Cerebellar nuclear complex (tissue), 1 donor: Measurements from ENCODE around the gene ADAMTS4.
"Not testable (repeated sequence)": the region's sequence is repeated elsewhere in the genome, so short reads cannot be mapped to it uniquely, and the experiment has no call there.

Source experiments
- DNase-seq, 2 experiments: peaks; one replicate each; lab custom pipeline; 2025; lab: John Stamatoyannopoulos, UW

Gene ADAMTS4, protein sequence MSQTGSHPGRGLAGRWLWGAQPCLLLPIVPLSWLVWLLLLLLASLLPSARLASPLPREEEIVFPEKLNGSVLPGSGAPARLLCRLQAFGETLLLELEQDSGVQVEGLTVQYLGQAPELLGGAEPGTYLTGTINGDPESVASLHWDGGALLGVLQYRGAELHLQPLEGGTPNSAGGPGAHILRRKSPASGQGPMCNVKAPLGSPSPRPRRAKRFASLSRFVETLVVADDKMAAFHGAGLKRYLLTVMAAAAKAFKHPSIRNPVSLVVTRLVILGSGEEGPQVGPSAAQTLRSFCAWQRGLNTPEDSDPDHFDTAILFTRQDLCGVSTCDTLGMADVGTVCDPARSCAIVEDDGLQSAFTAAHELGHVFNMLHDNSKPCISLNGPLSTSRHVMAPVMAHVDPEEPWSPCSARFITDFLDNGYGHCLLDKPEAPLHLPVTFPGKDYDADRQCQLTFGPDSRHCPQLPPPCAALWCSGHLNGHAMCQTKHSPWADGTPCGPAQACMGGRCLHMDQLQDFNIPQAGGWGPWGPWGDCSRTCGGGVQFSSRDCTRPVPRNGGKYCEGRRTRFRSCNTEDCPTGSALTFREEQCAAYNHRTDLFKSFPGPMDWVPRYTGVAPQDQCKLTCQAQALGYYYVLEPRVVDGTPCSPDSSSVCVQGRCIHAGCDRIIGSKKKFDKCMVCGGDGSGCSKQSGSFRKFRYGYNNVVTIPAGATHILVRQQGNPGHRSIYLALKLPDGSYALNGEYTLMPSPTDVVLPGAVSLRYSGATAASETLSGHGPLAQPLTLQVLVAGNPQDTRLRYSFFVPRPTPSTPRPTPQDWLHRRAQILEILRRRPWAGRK

GRCh38 chr1:161198897-161199431 lies at the start of gene ADAMTS4:
Gene ADAMTS4 (minus strand): TSS chr1:161199054. CDS start chr1:161198627, 427 bp downstream.
- DNase-seq = no peak

GRCh38 chr1:161244888-161245287 lies 46.0 kb upstream of the ADAMTS4 start:
- DNase-seq = no peak

GRCh38 chr1:161242313-161242712 lies 43.5 kb upstream of the ADAMTS4 start:
- no peak for DNase-seq

DNA sequence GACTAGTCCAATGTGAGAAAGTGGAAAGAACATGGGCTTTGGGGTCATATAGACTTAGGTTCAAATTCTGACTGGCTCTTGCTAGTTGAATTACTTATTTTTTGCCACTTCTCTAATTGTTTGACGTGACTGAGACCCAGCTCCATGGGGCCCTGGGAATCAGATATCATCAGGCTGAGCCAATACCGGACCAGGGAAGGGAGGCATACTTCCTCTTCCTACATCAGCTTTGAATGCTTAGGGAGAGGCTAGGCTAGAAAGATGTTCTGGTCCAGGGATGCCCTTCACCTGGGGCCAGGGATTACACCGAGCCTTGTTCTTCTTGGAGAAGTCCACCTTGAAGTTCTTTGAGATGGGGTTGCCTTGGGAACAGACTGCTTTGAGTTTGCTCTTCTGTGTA lies 42.8 kb upstream of the ADAMTS4 start:
- no peak for DNase-seq

DNA sequence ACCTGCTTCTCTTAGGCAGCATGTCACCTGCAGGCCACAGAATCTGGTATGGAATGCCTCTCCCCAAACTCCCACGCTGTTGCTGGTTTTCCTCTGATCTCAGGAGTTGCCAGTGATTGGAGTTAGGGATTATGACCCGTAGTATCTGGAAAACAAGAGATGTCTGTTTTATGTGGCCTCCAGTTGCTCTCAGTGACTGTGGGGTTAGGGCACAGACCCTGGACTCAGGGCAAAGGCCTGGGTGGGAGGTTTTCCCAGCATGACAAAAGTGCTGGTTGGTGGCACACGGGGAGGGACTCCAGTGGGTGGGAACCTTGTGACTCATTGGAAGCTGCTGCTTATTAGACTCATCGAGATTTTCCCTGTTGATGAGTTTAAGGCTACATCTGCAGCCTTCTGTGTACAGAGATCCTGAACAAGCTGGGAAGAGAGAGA lies 39.2 kb upstream of the ADAMTS4 start, which contains the start of gene NR1I3:
NR1I3 (minus strand) TSS at position 165 of the 435 bp plus-strand sequence. CDS start 1,638 bp downstream, outside the sequence.
- DNase-seq = no peak

DNA sequence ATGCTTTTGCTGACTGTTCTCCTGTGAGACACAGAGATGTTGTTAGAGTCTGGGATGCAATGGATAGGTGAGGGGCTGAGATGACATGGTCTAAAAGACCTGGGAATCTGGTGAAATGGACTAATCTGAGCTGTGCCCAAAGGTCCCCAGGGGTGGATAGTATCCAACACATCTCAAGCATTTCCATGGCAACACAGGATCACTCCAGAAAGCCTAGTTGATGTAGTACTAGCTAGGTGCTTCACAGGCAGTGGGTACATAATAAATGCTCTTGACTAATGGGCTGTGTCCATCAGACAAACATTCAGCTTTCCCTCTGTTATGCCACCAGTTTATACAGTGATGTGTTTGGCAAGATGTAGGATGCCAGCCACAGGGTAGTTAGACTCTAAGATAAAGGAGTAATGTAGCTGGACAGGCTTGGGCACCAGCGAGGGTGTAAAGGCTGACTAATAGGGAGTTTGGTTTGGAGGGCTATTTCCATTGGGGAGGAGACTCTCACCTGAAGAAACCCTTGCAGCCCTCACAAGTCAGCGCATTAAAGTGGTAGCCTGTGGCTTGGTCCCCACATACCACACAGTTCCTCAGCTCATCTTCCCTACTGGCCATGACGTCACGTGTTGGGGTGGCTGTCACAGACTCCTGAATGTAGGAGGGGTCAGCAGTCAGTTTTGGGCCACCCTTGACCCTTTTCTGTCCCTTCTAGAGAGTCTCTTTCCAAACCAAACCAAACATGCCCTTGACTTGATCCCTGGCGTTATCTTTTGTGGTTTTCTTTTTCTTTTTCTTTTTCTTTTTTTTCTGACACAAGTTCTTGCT lies 37.3 kb upstream of the ADAMTS4 start:
- DNase-seq = no peak

- DNase-seq = no peak
Measured at GRCh38 chr1:161233102-161233501, 34.2 kb upstream of the ADAMTS4 start.

GRCh38 chr1:161230762-161231161 lies 31.9 kb upstream of the ADAMTS4 start:
- DNase-seq = no peak

DNA sequence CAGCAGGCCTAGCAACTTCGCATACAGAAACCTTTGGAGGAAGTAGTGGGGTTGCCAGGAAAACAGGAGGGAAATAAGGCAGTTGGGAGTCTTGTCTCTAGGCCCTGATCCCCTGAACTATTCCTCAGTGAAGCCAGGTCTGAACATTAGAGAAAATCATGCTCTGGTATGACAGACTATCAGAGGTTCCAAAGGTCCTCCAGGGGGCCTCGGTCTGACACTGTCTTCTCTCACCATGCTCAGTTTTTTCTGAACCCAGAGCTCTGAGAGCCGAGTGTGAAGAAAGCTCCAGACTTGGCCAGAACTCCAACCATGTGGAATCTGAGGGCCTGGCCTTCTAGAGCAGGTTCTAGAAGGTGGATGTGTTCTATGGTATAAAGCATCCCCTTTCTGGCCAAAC lies 31.0 kb upstream of the ADAMTS4 start:
- no peak for DNase-seq

DNA sequence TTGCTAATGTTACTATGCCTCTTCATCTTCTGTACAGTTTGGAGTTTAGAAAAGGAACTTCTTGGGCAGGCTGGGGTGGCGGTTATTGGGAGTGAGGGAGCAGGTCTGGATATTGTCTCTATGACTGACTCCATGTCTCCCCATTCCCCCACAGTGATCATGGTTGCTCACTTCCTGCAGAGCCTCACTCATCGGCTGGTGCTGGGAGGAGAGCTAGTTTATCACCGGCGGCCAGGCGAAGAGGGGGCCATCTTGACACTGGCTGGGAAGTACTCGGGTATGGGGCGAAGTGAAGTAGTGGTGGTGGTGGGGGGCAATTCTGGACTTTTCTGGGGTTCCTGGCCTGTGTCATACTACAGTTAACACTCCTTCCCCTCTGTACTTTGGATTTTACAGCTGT lies 29.2 kb upstream of the ADAMTS4 start:
- DNase-seq = no peak

DNA sequence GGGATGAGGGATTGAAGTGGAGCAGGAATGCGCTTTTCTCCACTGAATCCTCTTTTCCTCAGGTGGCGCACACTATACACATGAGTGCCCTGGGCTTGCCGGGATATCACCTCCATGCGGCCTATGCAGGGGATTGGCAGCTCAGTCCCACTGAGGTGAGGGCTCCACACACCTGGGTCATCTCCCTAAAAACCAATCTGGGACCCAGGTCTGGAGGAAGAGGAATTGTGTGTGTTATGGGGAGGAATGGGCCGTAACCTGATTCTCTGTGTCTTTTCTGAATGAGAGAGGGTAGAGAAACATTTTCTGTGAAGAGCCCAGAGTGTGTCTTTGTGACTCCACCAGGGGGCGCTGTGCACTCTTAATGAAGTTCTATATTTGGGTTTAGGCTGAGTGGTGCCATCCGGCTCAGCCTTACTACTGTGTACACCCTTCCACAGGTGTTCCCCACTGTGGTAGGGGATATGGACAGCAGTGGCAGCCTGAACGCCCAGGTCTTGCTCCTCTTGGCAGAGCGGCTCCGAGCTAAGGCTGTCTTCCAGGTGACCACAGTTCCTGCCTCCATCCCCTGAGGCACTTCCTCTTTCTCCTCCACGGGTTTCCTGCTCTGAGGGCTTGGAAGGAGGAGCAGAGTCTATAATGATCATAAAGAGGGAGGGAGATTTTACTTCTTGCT lies 28.5 kb upstream of the ADAMTS4 start:
- peak in 1 of 2 experiments; percentile 31 for DNase-seq

GRCh38 chr1:161226759-161227158 lies 27.9 kb upstream of the ADAMTS4 start:
- no peak for DNase-seq

DNA sequence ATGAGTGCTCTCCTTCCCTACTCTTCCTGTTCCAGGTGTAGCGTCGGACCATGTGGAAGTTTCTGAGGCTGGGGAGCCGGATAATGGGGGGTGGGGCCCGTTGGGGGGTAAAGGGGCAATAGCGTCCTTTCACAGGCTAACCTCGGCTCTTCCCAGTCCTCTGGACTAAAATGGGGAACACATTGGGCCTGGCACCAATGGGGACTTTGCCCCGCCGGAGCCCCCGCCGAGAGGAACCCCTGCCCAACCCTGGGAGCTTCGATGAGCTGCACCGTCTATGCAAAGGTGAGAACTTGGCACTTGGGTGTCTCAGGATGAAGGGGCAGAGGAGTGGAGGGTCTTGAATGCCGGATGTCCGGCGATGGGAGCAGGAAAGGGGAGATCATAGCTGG lies 27.5 kb upstream of the ADAMTS4 start:
- DNase-seq = no peak

GRCh38 chr1:161225534-161226319 lies 26.9 kb upstream of the ADAMTS4 start, which contains the start of gene TOMM40L:
Gene TOMM40L (plus strand): TSS chr1:161226060. CDS start chr1:161226490, 430 bp downstream.
- DNase-seq = peak; percentile 63 to 99

GRCh38 chr1:161225178-161225533 lies 26.3 kb upstream of the ADAMTS4 start:
- no peak for DNase-seq

DNA sequence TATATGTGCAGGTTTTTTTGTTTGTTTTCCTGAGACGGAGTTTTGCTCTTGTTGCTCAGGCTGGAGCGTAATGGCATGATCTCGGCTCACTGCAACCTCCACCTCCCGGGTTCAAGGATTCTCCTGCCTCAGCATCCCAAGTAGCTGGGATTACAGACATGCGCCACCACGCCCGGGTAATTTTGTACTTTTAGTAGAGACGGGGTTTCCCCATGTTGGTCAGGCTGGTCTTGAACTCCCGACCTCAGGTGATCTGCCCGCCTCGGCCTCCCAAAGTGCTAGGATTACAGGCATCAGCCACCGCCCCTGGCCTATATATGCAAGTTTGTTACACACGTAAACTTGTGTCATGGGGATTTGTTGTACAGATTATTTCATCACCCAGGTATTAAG lies 25.8 kb upstream of the ADAMTS4 start:
- DNase-seq = not testable (repeated sequence)

DNA sequence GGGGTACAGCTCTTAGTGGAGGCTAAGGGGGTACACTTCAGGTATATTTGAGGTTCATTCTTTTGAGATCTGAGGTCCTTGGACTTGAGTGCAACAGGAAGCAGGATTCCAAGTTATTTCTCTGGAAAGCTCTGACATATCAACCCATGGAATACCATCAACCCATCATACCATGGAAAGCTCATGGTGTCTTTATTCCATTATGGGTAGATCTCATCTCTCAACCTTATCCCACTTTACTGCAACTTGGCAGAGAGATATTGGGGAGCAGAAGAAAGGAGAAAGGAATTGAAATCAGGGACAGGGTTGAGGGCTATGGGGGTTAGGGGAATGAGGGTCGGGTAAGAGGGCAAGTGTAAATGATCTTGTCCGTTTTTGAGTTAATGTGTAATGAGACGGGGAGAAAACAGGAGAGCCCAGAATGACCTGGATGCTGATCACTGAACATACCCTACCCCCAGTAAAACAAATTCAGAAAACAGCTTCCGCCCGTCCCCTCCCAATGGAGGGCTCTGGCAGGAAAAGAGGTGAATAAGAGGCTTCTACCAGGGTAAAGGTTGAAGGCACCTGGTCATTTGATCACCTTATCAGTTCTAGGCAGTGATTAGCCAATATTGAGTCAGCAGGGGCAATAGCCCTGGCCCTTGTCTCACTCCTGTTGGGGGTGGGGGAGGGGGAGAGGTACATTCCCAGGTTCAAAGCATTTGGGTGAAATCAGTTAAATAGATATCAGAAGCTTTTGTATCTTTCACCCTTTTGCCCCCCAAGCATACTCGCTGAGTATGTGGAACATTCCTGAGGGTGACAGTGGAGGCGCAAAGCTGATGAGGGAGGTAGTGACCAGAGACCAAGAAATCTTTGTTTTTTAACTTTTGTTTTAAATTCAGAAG lies 25.2 kb upstream of the ADAMTS4 start:
- no peak for DNase-seq

GRCh38 chr1:161222175-161223019 lies 23.5 kb upstream of the ADAMTS4 start:
- DNase-seq = no peak
